GM19395 (cell line): ENCODE results near the gene MISP.
"Not testable (repeated sequence)": the region's sequence is repeated elsewhere in the genome, so short reads cannot be mapped to it uniquely, and the experiment has no call there.

Source experiments
- ATAC-seq: cut with Tn5 transposase; IDR thresholded peaks from one replicate; pipeline ENCODE4 v1.9.1; 2021; ENCODE audit warnings: mild to moderate bottlenecking, moderate library complexity; ENCODE audit not compliant: unreplicated experiment

The MISP gene

DNA sequence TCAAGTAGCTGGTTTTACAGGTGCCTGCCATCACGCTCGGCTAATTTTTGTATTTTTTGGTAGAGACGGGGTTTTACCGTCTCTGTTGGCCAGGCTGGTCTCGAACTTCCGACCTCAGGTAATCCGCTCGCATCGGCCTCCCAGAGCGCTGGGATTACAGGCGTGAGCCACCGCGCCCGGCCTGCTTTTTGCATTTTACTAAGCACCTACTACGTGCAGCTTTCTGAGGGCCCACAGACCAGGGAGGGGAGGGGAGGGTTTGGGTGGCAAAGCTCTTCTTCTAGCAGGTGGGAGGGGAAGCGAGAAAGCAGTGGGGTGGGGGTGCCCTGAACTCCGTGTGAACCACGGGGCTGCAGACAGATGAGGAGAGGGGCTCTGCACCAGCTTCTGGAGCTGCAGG, 27.2 kb upstream of the MISP start:
- no peak for ATAC-seq

DNA sequence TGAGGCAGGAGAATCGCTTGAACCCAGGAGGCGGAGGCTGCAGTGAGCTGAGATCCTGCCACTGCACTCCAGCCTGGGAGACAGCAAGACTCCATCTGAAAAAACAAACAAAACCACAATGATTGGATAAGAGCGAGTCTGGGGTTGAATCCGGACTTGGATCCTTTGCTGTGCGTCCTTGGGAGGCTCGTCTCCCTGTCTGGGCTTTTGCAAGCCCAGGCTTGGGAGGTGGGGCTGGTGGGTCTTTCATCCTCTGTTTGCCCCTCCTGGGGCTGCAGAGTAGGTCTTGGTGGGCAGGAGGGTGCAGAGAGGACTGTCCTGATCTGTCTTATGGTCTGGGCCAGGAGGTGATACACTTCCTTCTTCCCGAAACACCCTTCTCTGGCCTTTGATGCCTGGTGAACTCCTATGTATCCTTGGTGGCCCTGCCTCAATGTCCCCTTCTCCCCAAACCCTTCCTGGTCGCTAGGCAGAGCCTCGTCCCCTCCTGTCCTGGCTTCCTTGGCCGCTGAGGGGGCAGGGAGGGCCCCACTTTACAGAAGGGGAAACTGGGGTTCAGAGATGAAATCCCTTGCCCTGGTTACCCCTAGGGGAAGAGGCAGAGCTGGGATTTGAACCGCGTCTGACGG, 25.3 kb upstream of the MISP start:
- ATAC-seq, result no peak

DNA sequence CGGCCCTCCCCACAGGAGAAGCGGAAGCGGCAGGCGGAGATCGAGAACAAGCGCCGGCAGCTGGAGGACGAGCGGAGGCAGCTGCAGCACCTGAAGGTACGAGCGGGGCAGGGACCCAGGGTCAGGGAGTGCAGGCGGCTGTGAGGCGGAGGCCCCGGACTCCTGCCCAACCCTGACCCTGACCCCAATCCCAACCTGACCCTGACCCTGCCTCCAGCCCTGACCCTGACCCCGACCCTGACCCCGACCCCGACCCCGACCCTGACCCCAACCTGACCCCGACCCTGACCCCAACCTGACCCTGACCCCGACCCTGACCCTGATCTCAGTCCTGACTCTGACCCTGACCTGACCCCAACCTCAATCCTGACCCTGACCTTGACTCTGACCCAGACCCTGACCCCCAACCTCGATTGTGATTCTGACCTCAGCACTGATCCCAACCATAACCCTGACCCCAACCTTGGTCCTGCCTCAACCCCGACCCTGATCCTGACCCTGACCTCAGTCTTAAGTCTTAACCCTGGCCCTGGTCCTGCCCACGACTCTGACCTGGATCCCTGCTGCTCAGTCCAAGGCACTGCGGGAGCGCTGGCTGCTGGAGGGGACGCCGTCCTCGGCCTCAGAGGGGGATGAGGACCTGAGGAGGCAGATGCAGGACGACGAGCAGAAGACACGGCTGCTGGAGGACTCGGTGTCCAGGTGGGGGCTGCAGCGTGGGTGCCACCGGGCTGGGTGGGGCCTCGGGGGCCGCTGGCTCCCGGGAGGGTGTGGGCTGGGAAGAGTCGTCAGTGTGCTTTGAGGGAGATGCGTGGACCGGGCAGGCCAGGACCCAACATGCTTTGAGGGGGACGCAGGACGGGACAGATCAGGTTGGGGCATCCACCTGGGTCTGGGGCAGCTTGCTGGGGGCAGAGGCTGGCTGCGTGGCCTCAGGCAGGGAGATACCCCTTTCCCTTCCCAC, 23.6 kb upstream of the MISP start:
- no peak for ATAC-seq

DNA sequence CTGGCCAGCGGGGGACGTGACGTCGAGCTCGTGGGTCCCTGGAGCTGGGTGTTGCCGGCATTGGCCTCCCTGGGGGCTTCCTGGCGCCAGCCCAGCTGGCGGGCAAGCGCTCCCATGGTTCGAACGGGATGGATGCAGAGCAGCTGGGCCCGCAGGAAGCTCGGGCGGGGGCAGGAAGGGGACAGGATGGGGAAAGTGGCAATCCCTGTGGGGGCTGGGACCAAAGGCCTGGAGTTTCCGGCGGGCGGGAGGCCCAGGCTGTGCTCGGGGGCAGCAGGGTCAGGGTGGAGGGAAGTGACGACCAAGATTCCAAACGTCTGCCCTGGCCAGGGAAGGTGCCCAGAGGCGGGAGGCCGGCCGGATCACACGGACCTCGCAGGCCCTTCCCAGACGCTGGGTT, 22.9 kb upstream of the MISP start:
- ATAC-seq, result no peak

DNA sequence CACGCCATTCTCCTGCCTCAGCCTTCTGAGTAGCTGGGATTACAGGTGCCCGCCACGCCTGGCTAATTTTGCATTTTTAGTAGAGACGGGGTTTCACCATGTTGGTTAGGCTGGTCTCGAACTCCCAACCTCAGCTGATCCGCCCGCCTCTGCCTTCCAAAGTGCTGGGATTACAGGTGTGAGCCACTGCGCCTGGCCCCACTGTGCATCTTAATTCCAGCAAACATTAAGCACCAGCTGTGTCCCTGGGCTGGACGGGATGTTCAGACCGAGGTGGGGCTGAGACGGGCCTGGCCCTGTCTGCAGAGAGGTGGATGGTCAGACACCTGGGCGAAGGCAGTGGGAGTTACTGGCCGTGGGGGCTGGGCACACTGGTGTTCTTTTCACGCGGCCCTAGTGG, 21.3 kb upstream of the MISP start:
- not testable (repeated sequence) for ATAC-seq

DNA sequence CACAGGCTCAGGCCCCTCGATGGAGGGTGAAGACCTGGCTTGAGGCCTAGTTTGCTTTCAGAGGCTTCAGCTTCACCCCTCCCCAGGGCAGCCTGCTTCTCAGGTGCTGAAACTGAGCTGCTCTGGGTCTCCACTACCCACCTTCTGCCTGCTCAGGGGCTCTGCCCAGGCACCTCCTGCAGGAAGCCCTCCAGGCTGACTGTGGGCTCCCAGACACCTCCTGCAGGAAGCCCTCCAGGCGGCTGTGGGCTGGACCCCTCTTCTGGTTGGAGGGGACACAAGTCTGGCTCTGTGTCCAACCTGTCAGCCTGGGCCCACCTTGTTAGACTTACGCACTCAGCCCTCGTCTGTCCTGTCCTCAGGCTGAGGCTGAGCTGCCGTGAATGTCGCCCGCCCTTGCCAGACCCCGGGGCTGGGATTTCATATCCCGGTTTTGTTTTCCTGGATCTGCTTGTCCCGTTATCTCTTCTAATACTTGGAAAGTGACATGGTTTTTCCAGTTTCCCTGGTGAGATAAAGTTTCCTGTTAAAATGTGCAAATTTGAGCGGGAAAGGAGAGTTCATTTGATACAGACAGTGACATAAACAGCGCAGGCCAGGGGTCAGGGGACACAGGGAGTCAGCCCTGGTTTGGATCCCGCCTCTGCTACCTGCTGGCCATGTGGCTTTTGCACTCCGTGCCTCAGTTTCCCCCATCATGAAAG, 20.8 kb upstream of the MISP start:
- ATAC-seq, result no peak

DNA sequence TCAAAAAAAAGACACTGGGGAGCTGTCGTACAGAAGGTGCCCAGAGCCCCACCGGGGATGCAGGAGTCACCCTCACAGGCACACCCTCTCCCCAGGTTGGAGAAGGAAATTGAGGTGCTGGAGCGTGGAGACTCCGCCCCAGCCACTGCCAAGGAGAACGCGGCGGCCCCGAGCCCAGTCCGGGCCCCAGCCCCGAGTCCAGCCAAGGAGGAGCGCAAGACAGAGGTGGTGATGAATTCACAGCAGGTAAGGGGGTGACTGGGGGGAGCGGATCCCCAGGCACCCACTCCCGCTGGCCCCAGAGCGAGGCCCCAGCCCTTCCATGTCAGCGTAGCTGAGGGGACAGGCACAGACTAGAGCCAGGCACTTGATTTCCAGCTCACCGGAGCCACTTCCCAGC, 19.9 kb upstream of the MISP start:
- ATAC-seq, result no peak

DNA sequence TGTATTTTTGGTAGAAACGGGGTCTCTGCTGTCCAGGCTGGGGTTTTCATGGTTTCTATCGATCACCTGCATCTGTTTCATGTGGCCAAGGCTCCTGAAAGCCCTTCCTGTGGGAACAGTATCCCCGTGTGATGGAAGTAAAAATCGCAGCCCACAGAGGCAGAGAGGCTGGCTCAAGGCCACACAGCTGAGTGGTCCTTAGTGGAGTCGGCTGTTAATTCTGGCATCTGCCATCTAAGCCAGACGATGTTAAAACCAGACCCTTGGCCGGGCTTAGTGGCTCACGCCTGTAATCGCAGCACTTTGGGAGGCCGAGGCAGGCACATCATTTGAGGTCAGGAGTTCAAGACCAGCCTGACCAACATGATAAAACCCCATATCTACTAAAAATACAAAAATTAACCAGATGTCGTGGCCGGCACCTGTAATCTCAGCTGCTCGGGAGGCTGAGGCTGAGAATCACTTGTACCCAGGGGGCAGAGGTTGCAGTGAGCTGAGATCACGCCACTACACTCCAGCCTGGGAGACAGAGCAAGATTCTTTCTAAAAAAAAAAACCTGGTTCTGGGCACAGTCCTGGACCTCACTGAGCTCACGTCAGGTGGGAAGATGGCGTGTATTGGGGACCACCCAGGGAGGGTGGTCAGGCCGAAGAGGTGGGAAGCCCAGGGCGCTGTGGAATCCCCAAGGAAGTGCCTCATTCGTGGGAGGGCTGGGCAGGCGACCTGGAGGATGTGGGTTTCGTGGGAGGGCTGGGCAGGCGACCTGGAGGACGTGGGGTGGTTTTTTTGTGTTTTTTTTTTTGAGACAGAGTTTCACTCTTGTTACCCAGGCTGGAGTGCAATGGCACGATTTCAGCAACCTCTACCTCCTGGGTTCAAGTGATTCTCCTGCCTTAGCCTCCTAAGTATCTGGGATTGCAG, 18.5 kb upstream of the MISP start:
- ATAC-seq, result no peak

DNA sequence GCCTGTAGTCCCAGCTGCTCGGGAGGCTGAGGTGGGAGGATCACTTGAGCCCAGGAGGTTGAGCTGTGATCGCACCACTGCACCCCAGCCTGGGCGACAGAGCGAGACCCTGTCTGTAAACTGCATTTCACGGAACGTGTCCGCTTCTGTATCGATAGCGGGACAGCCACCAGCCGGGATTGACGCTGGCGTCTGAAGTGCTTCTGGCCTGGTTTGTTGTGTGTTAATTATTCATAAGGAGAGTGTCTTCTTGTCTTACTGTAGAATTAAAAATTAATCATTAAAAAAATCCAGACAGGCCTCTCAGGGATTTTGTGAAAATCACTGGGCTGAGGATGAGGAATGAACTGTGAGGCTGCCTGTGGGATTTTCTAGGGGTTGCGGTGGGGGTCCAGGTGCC, 16.2 kb upstream of the MISP start:
- no peak for ATAC-seq

DNA sequence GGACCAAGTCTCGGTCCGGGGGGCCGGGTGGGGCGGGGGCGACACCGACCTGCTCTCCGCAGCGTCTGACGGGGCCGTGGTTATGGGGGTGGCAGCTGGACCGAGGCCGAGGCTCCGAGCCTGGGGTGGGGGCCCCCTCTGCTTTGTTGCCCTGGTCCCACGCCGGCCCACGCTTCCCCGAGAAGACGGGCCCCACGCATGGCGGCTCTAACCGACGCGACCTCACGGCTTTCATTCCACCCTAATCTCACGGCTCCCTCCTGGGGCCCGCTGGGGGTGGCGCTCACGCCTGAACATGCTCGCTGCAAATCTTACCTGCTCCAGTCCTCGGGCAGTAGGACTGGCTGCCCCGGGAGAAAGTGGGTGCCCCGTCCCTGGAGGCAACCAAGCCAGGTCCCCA, 14.8 kb upstream of the MISP start:
- ATAC-seq, result no peak

DNA sequence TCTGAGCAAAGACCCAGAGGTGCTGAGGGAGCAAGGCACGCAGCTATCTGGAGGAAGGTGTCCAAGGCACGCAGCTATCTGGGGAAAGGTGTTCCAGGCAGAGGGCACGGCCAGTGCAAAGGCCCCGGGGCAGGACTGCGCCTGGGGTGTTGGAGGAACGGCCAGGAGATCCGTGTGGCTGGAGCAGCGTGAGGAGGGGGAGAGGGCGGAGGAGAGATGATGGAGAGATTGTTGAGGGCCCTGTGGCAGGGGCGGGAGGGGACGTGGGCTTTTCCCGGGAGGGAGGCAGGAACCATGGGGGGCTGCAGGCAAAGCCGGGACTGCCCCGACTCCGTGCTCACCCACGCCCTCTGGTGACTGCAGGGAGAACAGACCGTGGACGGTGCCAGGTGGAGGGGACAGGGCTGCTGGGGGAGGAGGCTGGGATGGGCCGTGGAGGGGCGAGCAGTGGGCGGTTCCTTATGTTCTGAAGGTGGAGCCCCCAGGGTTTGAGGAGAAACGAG, 13.3 kb upstream of the MISP start:
- ATAC-seq, result no peak

DNA sequence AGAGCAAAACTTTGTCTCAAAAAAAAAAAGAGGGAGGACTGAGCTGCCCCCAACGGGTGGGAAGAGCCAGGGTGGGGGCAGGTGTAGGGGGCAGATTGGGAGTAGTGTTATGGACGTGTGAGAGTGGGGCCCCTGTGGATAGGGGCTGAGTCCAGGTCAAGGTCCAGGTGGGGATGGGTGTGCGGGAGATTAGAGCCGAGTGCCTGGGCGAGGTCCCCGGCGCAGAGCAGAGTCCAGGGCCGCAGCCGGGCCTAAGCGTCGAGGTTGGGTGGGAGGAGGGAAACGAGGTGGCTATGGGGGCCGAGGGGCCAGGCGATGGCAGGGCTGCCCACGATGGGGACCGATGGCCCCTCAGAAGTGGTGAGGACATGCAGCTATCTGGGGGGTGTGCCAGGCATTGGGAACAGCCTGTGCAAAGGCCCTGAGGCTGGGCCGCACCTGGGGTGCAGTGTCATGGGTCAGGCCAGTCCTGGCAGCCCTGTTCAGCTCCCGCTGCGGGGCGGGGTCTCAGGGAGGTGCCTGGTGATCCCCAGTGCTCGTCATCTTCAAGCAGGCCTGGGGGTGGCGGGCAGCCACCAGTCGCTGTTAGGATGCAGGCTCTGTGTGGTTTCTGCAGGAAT, 12.3 kb upstream of the MISP start:
- no peak for ATAC-seq

DNA sequence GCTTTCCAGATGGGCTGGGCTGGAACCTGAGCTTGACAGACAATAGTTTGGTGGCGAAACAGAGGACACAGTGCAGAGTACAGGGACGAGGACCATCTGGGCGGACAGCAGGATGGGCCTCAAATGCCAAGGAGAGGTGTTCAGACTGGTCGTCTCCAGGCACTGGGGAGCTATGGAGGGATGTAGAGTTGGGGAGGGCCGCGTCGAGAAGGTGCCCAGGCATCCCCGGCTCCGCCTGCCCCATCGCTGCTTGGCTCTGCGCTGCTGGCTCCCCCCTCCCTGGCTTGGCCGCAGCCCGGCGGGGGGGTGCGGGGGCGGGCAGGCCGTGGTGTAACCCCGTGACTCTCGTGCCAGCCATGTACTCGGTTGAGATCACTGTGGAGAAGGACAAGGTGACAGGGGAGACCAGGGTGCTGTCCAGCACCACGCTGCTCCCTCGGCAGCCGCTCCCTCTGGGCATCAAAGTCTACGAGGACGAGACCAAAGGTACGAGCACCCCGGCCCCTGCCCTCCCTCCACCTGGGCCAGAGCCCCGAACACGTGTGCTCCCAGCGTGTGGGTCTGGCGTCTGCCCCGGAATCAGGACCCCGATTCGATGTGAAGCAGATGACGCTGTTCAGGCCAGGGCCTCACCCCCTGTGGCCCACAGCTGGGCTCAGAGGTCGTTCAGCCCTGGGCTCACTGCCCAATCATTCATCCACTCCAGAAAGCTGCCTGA, 10.8 kb upstream of the MISP start:
- no peak for ATAC-seq

DNA sequence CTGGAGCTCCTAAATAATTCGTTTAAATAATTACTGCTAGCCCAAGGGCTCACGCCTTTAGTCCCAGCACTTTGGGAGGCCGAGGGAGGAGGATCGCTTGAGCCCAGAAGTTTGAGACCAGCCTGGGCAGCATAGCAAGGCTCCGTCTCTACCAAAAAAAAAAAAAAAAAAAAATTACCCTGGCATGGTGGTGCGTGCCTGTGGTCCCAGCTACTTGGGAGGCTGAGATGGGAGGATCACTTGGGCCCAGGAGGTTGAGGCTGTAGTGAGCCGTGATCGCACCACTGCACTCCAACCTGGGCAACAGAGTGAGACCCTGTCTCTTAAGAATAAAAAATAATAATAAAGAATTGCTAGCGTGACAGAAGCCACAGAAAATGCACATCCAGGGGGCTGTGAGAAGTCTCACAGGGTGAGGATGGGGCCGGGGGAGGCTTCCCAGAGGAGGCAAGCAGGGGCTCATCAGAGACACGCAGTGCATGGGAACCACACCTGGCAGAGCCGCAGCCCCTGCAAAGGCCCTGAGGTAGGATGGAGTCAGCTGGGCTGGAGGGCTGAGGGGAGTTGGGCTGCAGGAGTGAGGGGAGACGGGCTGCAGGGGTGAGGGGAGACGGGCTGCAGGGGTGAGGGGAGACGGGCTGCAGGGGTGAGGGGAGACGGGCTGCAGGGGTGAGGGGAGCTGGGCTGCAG, 10.0 kb upstream of the MISP start:
- not testable (repeated sequence) for ATAC-seq

DNA sequence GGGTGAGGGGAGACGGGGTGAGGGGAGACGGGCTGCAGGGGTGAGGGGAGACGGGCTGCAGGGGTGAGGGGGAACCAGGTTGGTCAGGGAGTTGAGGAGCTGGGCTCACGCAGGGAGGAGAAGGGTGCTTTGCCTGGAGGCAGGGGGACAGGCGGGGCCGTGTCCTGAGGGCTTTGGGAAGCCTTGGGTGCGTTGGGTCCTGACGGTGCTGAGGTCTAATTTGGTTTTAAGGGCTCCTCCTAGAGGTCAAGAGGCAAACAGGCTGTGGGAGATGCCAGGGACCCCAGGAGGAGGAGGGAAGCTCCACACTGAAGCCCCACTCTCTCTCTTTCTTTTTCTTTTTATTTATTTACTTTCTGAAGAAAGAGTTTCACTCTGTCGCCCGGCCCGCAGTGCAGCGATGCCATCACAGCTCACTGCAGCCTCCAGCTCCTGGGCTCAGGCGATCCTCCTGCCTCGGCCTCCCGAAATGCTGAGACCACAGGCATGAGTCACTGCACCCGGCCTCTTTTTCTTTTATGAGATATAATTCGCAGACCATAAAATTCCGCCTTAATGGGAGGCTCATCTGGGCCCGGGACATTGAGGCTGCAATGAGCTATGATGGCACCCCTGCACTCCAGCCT, 9.3 kb upstream of the MISP start:
- no peak for ATAC-seq

DNA sequence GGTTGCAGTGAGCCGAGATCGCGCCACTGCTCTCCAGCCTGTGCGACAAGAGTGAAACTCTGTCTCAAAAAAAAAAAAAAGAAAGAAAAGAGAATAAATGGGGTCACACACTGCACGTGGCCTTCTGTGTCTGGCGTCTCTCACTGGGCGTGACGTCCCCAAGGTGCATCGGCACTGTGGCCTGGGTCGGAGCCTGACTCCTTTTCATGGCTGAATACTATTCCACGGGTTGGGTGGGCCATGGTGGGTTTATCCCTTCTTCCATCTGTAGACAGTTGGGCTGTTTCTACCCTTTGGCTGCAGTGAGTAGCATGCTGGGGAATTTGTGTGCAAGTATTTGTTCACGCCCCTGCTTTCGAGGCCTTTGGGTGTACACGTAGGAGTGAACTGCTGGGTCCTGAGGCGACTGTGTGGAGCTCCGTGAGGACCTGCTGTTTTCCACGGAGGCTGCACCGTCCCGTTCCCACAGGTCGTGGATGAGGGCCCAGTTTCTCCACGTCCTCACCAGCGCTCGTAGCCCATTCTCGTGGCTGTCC, 8.3 kb upstream of the MISP start:
- ATAC-seq, result no peak

DNA sequence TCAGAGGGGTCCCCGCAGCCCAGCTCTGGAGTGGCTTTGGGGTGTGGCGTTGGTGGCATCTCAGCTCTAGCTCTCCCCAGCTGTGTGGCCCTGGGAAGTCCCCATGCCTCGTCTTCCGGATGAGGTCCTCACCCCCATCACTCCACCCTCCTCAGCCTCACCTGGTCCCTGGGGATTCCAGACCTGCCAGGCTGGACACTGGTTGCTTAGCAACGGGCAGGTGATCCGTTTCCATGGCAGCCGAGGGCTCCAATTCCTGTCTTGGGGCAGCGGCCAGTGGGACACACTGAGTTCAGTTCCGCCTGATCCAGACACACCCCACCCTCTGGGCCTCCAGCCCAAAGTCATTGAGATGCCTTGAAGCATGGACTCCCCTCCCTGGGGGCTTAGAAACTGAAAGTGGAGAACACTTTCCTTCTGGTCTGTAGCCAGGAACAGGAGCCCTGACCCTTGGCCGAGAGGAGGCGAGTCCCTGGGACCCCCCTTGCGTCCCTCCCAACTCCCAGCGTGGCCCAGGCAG, 7.7 kb upstream of the MISP start:
- ATAC-seq, result no peak

DNA sequence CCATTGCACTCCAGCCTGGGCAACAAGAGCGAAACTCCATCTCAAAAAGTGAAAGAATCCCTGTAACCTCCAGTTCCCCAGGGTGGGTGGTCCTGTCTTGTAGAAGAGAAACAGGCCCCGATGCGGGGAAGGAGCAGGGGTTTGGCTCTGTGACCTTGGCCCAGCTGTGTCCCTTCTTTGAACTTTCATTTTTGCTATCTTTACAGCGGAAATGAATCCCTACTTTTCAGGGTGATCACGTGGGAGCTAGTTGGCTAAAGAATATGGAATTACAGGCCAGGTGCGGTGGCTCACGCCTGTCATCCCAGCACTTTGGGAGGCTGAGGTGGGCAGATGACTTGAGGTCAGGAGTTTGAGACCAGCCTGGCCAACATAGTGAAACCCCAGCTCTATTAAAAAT, 5.8 kb upstream of the MISP start:
- ATAC-seq, result not testable (repeated sequence)
